C4-2B (cell line): ENCODE data around the gene EBF3.

ENCODE experiments used
- CTCF ChIP-seq: fragments of 450-650 bp; conservative IDR thresholded peaks from 2 replicates; pipeline ENCODE4 v1.5.1; 2017; ENCODE audit warnings: mild to moderate bottlenecking
- ZFX ChIP-seq: fragments of 450-650 bp; IDR thresholded peaks from 2 replicates; pipeline ENCODE4 v1.6.1; 2017

DNA sequence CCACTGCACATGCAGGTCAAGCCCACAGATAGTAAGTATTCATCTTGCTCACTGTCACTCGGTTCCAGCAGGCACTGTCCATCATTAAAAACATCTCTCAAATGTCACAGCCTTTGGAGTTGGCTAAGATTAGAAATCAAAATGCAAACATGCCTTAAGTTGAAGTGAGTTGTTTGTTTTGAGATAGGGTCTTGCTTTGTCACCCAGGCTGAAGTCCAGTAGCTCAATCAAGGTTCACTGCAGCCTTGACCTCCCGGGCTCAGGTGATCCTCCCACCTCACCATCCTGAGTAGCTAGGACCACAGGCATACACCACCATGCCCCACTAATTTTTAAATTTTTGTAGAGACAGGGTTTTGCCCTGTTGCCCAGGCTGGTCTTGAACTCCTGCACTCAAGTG, 98.1 kb downstream of the EBF3 start:
- TF ChIP-seq CTCF (no peak), ZFX (no peak)
